Activated naive CD4-positive, alpha-beta T cell treated with anti-CD3 and anti-CD28 coated beads, Interleukin-2, amount 50 U/mL, for 72 hours (primary cell): Measurements from ENCODE around the gene ZNF438. TPM values are rescaled to one million over a fixed set of nuclear protein-coding genes. Genes with fewer than 3 reads are reported as not detected.
A peak's percentile ranks its signal among the peaks of the same experiment; 100 is the strongest.
"Not testable (repeated sequence)": the region's sequence is repeated elsewhere in the genome, so short reads cannot be mapped to it uniquely, and the experiment has no call there.

Experiments used
- ATAC-seq, 2 donors: fragments of 150-1000 bp; cut with Tn5 transposase; 2 replicates each; pipeline ENCODE4 v1.10.0; 2021; ENCODE audit warnings: mild to moderate bottlenecking in 2 of 2, moderate library complexity in 2 of 2
- DNase-seq, 2 donors: peaks; one replicate each; pipeline ENCODE4 v3.0.0; 2021 to 2022; ENCODE audit warnings: low spot score in 2 of 2
- H3K27ac Mint-ChIP-seq, 2 donors: one replicate each; pipeline ENCODE4 v1.8.0; 2022; ENCODE audit warnings: mild to moderate bottlenecking in 2 of 2, mixed read lengths in 2 of 2
- H3K36me3 Mint-ChIP-seq, 2 donors: one replicate each; pipeline ENCODE4 v1.8.0; 2022; ENCODE audit warnings: mixed read lengths in 2 of 2
- H3K9me3 Mint-ChIP-seq, 2 donors: one replicate each; pipeline ENCODE4 v1.8.0; 2022; ENCODE audit warnings: mixed read lengths in 2 of 2
- total RNA-seq, 2 donors: library from RNA; stranded (reverse); gene quantifications; one replicate each; pipeline ENCODE4 v1.2.3, GENCODE V29; 2022

ZNF438 gene
- total RNA-seq, 2 donors from 2014 or later = 3.7 to 4.2 TPM

DNA sequence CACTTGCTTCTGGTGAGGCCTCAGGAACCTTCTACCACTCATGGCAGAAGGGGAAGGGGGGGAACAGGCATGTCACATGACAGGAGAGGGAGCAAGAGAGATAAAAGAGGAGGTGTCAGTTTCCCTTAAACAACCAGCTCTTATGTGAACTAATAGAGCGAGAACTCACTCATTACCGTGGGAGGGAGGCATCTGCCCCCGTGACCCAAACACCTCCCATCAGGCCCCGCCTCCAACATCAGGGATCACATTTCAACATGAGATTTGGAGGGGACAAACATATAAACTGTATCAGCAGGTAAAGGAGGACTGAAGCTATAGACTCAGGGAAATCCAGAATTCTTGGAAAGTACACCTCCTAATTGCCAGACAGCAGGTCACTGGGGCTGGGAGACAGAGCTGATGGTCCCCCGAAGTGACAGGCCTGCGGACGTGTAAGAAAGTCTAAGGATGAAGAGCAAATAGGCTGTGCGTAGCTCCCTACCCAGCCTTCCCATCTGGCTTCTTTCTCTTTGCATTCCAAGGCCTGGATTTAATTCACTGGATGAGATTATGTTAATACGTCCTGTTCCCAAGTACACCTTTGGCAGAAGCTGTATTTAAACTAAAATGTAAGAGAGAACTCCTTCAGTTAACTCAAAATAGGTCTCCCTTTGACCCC, 215.4 kb downstream of the ZNF438 start:
- H3K27ac Mint-ChIP-seq = no peak overlapping the region
- no peaks in the 10 kb centered on the region for H3K36me3 Mint-ChIP-seq
- DNase-seq (no peak), ATAC-seq (no peak)
- H3K9me3 Mint-ChIP-seq = no peaks in the 10 kb centered on the region

DNA sequence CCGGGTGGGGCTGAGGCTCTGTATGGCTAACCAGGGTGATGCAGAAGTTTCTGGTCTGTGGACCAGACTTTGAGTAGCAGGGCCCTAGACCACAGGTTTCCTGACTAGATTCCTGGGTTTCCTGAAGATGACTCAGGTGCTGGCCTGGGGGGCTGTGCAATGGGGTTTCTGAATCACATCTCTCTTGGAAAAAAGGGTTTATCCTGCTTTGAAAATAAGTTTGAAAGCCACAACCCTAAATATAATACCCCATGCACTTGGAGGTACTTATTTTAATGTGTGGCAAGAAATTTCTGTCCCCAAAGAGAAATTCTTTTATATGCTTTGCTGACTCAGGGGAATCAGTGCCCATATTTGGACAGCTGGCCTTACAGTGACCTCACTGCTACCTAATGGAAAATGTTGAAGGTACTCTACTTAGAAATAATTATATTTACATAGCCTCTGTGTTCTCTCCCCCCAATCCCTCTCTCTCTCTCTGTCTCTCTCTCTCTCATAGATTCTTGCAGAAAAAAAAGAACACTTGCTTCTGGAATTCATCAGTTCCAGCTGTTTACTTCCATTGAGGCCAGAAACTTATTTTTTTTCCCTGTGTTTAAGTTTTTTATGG, 217.7 kb downstream of the ZNF438 start:
- Mint-ChIP-seq H3K27ac (peak overlapping the region in 1 of 2 donors; percentile 65), H3K36me3 (no peaks in the 10 kb centered on the region), H3K9me3 (no peaks in the 10 kb centered on the region)
- DNase-seq (no peak), ATAC-seq (peak in 1 of 2 donors; percentile 63)

DNA sequence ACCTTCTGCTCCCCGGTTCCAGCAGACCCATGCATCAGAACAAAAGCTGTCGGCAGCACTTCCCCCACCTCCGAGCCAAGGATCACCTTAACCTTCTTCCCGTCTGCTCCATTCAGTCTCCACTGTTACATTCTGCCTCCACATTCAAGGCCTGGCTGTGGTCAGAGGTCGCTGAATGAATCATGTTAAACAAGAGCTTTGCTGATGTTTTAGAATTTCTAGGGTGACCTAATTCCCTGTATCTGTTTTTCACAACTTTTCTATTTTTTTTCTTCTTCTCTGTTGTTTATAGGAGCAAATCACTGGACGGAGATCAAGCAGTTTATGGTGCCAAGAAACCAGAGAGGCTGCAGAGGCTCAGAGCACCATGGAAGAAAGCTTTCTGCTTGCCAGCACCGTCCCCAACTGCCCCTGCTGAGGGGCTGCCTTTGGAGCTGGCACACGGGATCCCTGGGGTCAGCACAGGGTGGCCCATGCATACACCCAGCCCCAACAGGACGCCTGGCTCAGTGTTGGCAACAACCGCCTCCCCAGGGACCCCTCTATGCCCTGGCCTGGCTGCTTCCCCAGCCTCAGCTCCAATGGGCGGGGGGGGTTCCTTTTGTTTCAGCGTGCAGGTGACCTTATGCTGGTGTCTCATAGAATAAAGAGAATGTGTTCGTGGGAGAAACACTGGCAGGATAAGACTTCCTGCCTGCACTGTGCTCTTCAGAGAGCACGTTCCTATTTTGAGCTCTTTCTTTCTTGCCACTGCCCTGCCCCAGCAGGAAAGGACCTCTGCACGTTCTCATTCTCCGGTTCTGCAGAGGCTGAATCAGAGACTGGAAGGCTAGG, 219.4 kb downstream of the ZNF438 start:
- ATAC-seq = peak; percentile 28 to 53
- no peaks in the 10 kb centered on the region for H3K36me3 Mint-ChIP-seq
- H3K9me3 Mint-ChIP-seq = no peaks in the 10 kb centered on the region
- peak overlapping the region in 1 of 2 donors; percentile 12 for H3K27ac Mint-ChIP-seq
- no peak for DNase-seq

DNA sequence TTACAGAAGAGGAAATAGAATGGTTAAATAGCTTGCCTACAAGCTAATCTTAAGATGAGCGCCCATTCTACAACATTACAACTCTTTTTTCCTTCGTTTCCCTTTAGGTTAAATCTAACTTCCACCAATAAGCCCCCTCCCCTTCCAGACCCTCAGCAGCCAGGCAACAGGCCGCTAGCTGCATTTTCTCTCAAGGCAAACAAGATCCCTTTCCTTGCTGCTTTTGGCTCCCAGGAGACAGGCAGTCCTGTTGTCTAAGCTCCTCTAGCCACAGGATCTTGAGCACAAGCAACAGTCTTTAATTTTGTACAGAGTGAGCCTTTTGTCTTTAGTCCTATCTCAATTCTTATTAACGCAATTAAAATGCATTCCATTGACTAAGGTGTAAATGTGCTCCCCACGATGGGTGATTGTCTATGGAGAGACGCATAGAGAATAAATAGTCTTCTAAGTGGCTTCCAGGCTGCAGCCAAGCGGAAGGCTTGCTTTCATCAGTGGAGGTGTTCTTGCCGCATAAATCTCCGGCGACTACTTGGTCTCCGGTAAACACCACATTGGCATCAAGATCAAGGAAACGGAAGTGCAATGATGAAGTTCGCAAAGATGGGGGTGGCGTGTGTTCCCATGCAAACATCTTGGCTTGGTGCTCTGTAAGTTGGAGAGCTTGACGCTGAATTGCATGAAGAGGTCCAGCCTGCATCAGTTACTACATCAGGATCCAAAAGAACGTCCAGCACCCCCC, 220.2 kb downstream of the ZNF438 start:
- Mint-ChIP-seq H3K27ac (no peak overlapping the region), H3K36me3 (no peaks in the 10 kb centered on the region), H3K9me3 (no peaks in the 10 kb centered on the region)
- DNase-seq = no peak
- peak in 1 of 2 donors; percentile 26 for ATAC-seq

DNA sequence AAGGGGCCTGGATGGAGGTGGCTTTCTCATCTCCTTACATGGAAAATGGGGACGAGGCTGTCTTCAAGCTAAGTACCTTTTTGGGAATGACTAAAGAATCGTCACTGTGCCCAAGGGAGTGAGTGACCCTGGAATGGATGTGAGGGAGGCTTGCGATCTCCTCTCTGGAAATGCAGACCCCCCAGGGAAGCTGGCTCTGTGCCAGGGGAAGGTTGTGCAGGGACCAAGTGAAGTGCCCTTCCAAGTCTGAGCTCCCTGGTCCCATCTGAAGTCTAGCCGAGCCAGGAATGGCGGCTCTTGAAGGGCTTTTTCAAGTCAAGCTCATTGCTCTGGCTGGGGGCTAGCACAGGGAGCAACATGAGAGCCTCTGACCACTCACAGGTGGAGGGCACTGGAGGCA, 221.2 kb downstream of the ZNF438 start:
- DNase-seq (no peak), ATAC-seq (no peak)
- no peaks in the 10 kb centered on the region for H3K9me3 Mint-ChIP-seq
- no peak overlapping the region for H3K27ac Mint-ChIP-seq
- H3K36me3 Mint-ChIP-seq = no peaks in the 10 kb centered on the region

DNA sequence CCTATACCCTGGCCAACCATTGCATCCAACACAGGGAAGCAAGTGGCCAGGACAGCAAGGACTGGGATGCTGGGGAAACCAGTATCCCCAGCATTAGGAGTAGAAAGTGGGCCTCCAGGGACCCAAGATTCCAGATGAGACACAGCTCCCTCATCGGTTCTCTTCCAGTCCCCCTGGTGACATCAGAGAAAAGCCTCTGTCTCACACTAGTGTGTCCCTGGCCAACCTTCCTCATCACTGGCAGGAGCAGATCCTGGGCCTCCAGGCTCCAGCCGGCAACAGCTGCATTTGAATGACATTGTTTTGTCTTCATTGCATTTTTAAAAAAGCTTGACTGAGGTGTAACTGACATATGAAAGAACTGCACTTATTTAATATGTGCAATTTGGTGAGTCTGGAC, 224.8 kb downstream of the ZNF438 start:
- ATAC-seq (no peak), DNase-seq (no peak)
- peaks cover 0 to 6% of the 10 kb centered on the region in 2 donors for H3K9me3 Mint-ChIP-seq
- peak overlapping the region in 1 of 2 donors; percentile 40 for H3K27ac Mint-ChIP-seq
- no peaks in the 10 kb centered on the region for H3K36me3 Mint-ChIP-seq

DNA sequence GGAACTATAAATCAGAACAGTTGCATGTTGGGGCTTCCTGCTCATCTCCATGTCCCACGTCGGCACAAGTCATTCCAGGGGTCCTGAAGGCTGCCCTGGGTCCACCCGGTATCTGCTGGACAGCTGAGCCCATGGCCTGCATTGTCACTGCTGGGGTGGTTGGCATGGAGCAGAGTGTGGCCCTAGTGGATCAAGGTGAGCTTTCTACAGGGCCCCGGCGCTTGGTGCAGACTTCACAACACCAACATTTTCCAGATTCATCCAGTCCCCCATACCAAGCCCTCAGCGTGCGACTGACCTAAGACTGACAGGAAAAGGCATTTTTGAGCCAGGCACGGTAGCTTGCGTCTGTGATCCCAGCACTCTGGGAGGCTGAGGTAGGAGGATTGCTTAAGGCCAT, 226.6 kb downstream of the ZNF438 start:
- Mint-ChIP-seq H3K27ac (no peak overlapping the region), H3K9me3 (peaks cover 0 to 6% of the 10 kb centered on the region in 2 donors), H3K36me3 (no peaks in the 10 kb centered on the region)
- DNase-seq (no peak), ATAC-seq (no peak)

DNA sequence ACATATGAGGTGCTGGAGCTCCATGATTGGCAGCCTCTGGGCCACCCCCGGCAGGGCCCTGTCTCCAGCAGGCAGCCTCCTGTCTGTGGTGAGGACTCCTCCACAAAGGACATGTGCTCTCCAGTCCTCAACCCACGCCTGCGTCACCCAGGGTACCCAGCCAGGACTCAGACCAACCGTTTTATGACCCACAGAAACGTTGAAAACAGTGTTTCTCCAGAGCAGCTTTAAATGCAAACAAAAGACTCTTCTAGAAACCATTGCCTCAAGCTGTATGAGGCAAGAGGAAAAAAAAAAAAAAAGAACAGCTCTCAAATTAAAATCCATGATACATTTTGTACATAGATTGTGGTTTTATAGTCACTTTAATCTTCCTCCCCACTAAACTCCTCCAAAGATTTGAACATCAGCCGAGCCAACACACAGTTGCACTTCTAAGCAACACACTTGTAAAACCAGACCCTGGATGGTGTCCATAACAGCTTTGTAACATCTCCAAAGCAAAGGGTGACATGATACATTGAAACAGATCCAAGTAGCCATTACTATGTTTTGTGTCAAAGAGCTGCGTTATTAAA, 227.1 kb downstream of the ZNF438 start:
- Mint-ChIP-seq H3K9me3 (peaks cover 0 to 6% of the 10 kb centered on the region in 2 donors), H3K27ac (peak overlapping the region in 1 of 2 donors; percentile 56), H3K36me3 (no peaks in the 10 kb centered on the region)
- no peak for ATAC-seq
- no peak for DNase-seq

DNA sequence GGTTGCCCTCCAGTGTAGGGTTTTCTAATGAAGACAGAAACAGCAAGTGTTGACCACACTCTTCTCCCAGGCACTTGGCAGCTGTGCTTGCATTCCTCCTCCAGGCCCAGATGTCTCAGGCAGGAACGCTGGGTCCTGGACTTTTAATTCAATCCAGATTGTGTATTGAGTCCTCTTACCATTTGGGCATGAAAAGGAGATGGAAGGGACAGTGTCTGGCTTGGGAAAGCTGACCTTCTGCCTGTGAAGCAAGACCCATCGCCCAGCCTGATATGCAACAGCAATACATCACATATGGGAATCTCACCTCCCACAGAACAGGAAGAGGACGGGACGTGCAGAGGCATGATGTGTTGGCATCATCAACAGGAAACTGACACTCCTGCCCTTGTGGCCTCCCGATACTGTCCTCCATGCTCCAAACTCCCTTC, 227.8 kb downstream of the ZNF438 start:
- ATAC-seq (no peak), DNase-seq (no peak)
- Mint-ChIP-seq H3K9me3 (peaks cover 0 to 6% of the 10 kb centered on the region in 2 donors), H3K27ac (no peak overlapping the region), H3K36me3 (no peaks in the 10 kb centered on the region)

DNA sequence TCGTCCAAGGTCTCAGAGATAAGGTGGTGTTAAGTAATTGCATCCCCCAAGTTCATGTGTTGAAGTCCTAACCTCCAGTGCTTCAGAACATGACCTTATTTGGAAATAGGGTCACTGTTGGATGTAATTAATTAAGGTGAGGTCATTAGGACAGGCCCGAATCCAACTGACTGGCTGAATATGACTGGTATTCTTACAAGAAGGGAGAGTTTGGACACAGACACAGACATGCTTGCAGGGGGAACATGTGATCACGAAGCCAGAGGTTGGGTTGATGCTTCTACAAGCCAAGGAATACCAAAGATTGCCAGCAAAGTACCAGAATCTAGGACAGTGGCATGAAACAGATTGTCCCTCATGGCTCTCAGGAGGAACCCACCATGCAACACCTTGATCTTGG, 228.6 kb downstream of the ZNF438 start:
- no peak for DNase-seq
- Mint-ChIP-seq H3K27ac (no peak overlapping the region), H3K36me3 (no peaks in the 10 kb centered on the region), H3K9me3 (peaks cover 0 to 6% of the 10 kb centered on the region in 2 donors)
- ATAC-seq = no peak

DNA sequence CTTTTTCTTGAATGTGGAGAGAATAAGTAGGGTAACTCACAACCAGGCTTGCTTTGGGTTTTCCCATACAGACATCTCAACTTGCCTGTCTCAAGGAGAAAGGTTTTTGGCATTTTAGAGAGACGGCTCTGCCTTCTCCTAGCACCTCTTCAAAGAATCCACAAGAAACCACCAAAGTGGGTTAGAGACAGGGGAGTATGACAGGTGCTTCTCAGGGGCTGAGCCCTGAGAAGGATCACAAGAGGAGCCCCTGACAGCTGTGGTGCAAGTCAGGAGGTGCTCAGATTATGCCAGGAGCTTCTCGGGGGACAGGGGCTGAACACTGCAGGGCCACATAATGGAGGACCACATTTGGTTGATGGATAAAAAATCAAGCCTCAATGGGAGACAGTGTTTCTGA, 231.3 kb downstream of the ZNF438 start:
- H3K9me3 Mint-ChIP-seq = peaks cover 0 to 10% of the 10 kb centered on the region in 2 donors
- ATAC-seq = no peak
- H3K27ac Mint-ChIP-seq = no peak overlapping the region
- no peaks in the 10 kb centered on the region for H3K36me3 Mint-ChIP-seq
- DNase-seq = no peak

DNA sequence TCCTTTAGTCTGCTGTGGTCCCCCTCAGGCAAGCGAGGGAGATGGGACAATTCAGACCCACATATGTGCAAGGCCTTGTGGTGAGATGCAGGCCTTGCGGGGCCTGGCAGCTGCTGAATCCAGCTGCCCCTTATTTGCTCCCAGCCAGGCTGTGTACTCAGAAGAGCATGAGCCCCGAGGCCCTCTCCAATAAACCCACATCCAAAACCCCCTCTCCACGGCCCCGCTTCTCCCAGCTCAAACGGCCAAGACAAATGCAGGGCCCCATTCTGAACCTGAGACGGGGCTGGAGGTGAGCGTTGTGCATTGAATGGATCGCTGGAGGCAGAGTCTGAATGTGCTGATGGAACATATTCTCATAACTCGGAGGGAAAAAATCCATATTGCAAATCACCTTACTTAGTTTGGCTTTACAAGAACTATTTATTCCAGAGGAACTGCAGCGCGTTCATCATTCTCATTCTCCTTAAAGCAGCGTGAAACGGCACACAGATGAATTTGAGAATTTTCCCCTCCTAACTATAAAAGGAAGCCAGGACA, 232.9 kb downstream of the ZNF438 start:
- DNase-seq (no peak), ATAC-seq (no peak)
- H3K9me3 Mint-ChIP-seq = peaks cover 0 to 4% of the 10 kb centered on the region in 2 donors
- no peak overlapping the region for H3K27ac Mint-ChIP-seq
- no peaks in the 10 kb centered on the region for H3K36me3 Mint-ChIP-seq

DNA sequence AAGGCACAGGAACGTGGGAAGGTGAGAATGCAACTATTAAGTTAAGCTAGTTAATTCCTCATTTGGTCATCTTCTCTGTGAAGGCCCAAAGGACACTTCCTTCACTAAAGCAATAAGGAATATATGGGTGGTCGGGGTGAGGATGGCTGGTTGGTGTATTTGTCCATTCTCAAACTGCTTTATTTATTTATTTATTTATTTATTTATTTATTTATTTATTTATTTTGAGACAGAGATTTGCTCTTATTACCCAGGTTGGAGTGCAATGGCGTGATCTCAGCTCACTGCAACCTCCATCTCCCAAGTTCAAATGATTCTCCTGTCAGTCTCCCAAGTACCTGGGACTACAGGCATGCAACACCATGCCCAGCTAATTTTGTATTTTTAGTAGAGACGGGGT, 236.6 kb downstream of the ZNF438 start:
- not testable (repeated sequence) for ATAC-seq, H3K9me3 Mint-ChIP-seq, H3K27ac Mint-ChIP-seq, H3K36me3 Mint-ChIP-seq, DNase-seq
